IMR-90 (cell line): ENCODE measurements around the gene ZNF783. TPM values are rescaled to one million over a fixed set of nuclear protein-coding genes. Genes with fewer than 3 reads are reported as not detected.

Source experiments
- ATAC-seq: fragments of 200-7000 bp; cut with Tn5 transposase; 2 replicates; pipeline ENCODE4 v1.9.1; 2020; ENCODE audit warnings: low read depth, mild to moderate bottlenecking, moderate library complexity
- BruUV-seq: library from RNA; stranded (reverse); fragments of 400-500 nt; replicated peaks from 2 replicates; lab custom pipeline; 2021; lab: Mats Ljungman, UMichigan
- CTCF ChIA-PET: fragments of 300-600 bp; formaldehyde crosslinking; extraction: SDS; loops from one replicate; lab custom pipeline; 2021; ENCODE audit warnings: antibody characterized with exemption; lab: Yijun Ruan, JAX
- POLR2A ChIA-PET: fragments of 300-600 bp; sonication (Branson Sonifier 250); formaldehyde crosslinking; loops from one replicate; lab custom pipeline; 2022; ENCODE audit warnings: antibody characterized with exemption; ENCODE audit not compliant: unreplicated experiment; lab: Charles Lee
- DNase-seq: peaks from one replicate; pipeline ENCODE4 v3.0.0; 2013
- H2AFZ ChIP-seq: replicated peaks from 2 replicates; pipeline ENCODE3; 2013; ENCODE audit warnings: low read length, mild to moderate bottlenecking; ENCODE audit not compliant: poor library complexity
- H2AK5ac ChIP-seq: 2 replicates; pipeline ENCODE4 v1.6.1; 2013; ENCODE audit warnings: low read depth, low read length, inconsistent platforms
- H2AK9ac ChIP-seq: replicated peaks from 2 replicates; pipeline ENCODE3; 2013; ENCODE audit warnings: mild to moderate bottlenecking, low read depth, low read length, moderate library complexity; ENCODE audit not compliant: poor library complexity
- H2BK120ac ChIP-seq: 2 replicates; pipeline ENCODE4 v1.6.1; 2013; ENCODE audit warnings: low read depth, low read length, inconsistent platforms
- H2BK15ac ChIP-seq: 3 replicates; pipeline ENCODE4 v1.6.1; 2013; ENCODE audit warnings: low read depth, low read length, inconsistent platforms
- H2BK20ac ChIP-seq: 2 replicates; pipeline ENCODE4 v1.6.1; 2013; ENCODE audit warnings: low read depth, mild to moderate bottlenecking, inconsistent platforms, low read length, moderate library complexity
- H2BK5ac ChIP-seq: 2 replicates; pipeline ENCODE4 v1.6.1; 2013; ENCODE audit warnings: mild to moderate bottlenecking, low read depth, low read length, inconsistent platforms; ENCODE audit not compliant: poor library complexity, severe bottlenecking
- H3K14ac ChIP-seq: replicated peaks from 2 replicates; pipeline ENCODE4 v1.6.1; 2013; ENCODE audit warnings: low read depth, low read length, inconsistent platforms
- H3K18ac ChIP-seq: 2 replicates; pipeline ENCODE4 v1.6.1; 2013; ENCODE audit warnings: low read depth, low read length, control low read depth
- H3K23ac ChIP-seq: 2 replicates; pipeline ENCODE4 v1.6.1; 2013; ENCODE audit warnings: low read depth, low read length, inconsistent platforms
- H3K27ac ChIP-seq: 2 replicates; pipeline ENCODE4 v1.5.1; 2013; ENCODE audit warnings: mild to moderate bottlenecking, control low read depth, low read length; ENCODE audit not compliant: insufficient read depth
- H3K27me3 ChIP-seq: 2 replicates; pipeline ENCODE4 v1.6.1; 2013; ENCODE audit warnings: low read length; ENCODE audit not compliant: control insufficient read depth, insufficient read depth
- H3K36me3 ChIP-seq: 2 replicates; pipeline ENCODE4 v1.6.1; 2013; ENCODE audit warnings: low read length, mixed read lengths; ENCODE audit not compliant: control insufficient read depth, insufficient read depth
- H3K4ac ChIP-seq: 2 replicates; pipeline ENCODE4 v1.6.1; 2013; ENCODE audit warnings: low read depth, low read length, inconsistent platforms
- H3K4me1 ChIP-seq: 2 replicates; pipeline ENCODE4 v1.6.1; 2013; ENCODE audit warnings: low read length, mixed read lengths; ENCODE audit not compliant: control insufficient read depth, insufficient read depth
- H3K4me2 ChIP-seq: 2 replicates; pipeline ENCODE4 v1.6.1; 2013; ENCODE audit warnings: low read depth, mild to moderate bottlenecking, control low read depth, low read length, moderate library complexity
- H3K4me3 ChIP-seq: 2 replicates; pipeline ENCODE4 v1.5.1; 2013; ENCODE audit warnings: low read depth, mild to moderate bottlenecking, control low read depth, low read length, moderate library complexity; ENCODE audit not compliant: insufficient read depth
- H3K56ac ChIP-seq: 2 replicates; pipeline ENCODE4 v1.6.1; 2013; ENCODE audit warnings: low read length, inconsistent platforms; ENCODE audit not compliant: insufficient read depth; ENCODE audit errors: extremely low read depth
- H3K79me1 ChIP-seq, 2 experiments: 2 replicates each; pipeline ENCODE4 v1.6.1; 2013; ENCODE audit warnings: low read length in 2 of 2, inconsistent platforms in 1 of 2, low read depth in 1 of 2
- H3K9ac ChIP-seq: 2 replicates; pipeline ENCODE4 v1.6.1; 2013; ENCODE audit warnings: low read depth, low read length, control low read depth
- H3K9me1 ChIP-seq: 2 replicates; pipeline ENCODE4 v1.6.1; 2013; ENCODE audit warnings: low read length, inconsistent platforms; ENCODE audit not compliant: insufficient read depth
- H3K9me3 ChIP-seq: 2 replicates; pipeline ENCODE4 v1.6.1; 2013; ENCODE audit warnings: low read length; ENCODE audit not compliant: control insufficient read depth, insufficient read depth
- H4K20me1 ChIP-seq: 2 replicates; pipeline ENCODE4 v1.6.1; 2013; ENCODE audit warnings: low read length, inconsistent platforms; ENCODE audit not compliant: insufficient read depth
- H4K5ac ChIP-seq: 2 replicates; pipeline ENCODE4 v1.6.1; 2013; ENCODE audit warnings: mild to moderate bottlenecking, low read depth, low read length, control low read depth
- H4K8ac ChIP-seq, 2 experiments: 2 replicates each; pipeline ENCODE4 v1.6.1; 2013; ENCODE audit warnings: low read depth in 2 of 2, low read length in 2 of 2, control low read depth in 1 of 2, inconsistent platforms in 1 of 2
- H4K91ac ChIP-seq: 2 replicates; pipeline ENCODE4 v1.6.1; 2013; ENCODE audit warnings: low read depth, low read length, inconsistent platforms; ENCODE audit not compliant: insufficient read depth
- BHLHE40 ChIP-seq: fragments of 150-350 bp; IDR thresholded peaks from 2 replicates; pipeline ENCODE4 v1.6.1; 2016; ENCODE audit warnings: mild to moderate bottlenecking, low read depth, low read length
- POLR2A ChIP-seq: IDR thresholded peaks from 2 replicates; pipeline ENCODE4 v1.6.1; 2012; ENCODE audit warnings: mild to moderate bottlenecking, low read depth, low read length
- WGBS, 2 experiments: methylation state at CpG; one replicate each; pipeline versions ENCODE4 v1.1.5 to v1.1.7; 2013; ENCODE audit warnings: missing lambda C conversion rate in 2 of 2; ENCODE audit not compliant: insufficient read length in 1 of 2; ENCODE audit errors: extremely low coverage in 2 of 2; 5-methylcytosine and 5-hydroxymethylcytosine counted together
- dilution Hi-C: fragments of 300-500 bp; cut with HindIII; formaldehyde crosslinking; loops from one replicate; pipeline ENCODE4 v1.14.3; 2018; ENCODE audit warnings: low sequenced_read_pairs; ENCODE audit not compliant: unreplicated experiment
- in situ Hi-C: fragments of 300-500 bp; cut with MboI; formaldehyde crosslinking; loops from 3 replicates; pipeline ENCODE4 v1.14.3; 2019; ENCODE audit warnings: low sequenced_read_pairs, inconsistent platforms, mixed read lengths
- intact Hi-C: fragments of 100-400 bp; cut with micrococcal nuclease; formaldehyde crosslinking; loops from 2 replicates; pipeline ENCODE4 v1.10.0; 2022
- polyA plus RNA-seq, 3 experiments: library from polyadenylated mRNA; depleted of rRNA; stranded (reverse); fragments of >200 nt; gene quantifications; 2 replicates each; pipeline ENCODE4 v1.2.3, GENCODE V29; 2012; ENCODE audit warnings: low replicate concordance in 1 of 3
- total RNA-seq: library from RNA; depleted of rRNA; stranded (reverse); fragments of >200 nt; gene quantifications from 2 replicates; pipeline ENCODE4 v1.2.3, GENCODE V29; 2012
- TF ChIP-seq, protein P1 (sequence below): fragments of 150-350 bp; IDR thresholded peaks from 2 replicates; pipeline ENCODE4 v1.6.1; 2017; ENCODE audit warnings: mild to moderate bottlenecking, antibody characterized with exemption, low read length, low read depth

Gene ZNF783
- total and polyA plus RNA-seq, 2 of the 4 experiments (the other 2 are of a cell fraction): 2.3 to 7.2 TPM

DNA sequence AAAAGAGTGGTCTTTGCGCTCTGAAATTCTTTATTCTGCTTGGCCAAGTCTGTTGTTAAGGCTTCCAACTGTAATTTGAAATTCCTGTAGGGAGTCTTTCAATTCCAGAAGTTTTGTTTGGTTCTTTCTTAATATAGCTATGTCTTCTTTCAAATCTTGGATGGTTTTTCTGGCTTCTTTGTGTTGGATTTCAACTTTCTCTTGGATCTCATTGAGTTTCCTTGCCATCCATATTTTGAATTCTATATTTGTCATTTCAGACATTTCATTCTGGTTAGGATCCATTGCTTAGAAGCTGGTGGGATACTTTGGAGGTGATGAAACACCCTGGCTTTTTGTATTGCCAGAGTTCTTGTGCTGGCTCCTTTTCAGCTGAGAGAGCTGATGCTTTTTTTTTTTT, 55.5 kb downstream of the ZNF783 start:
- no peak overlapping the region for H3K23ac ChIP-seq
- H2AK5ac ChIP-seq: no peak overlapping the region
- no peaks in the 10 kb centered on the region for H3K9me1 ChIP-seq
- no TSS peak for BruUV-seq
- no peak overlapping the region for H2AFZ ChIP-seq
- H3K14ac ChIP-seq: no peak overlapping the region
- in situ Hi-C loops: no loop called here
- H3K79me1 ChIP-seq: no peaks in the 10 kb centered on the region
- H3K9me3 ChIP-seq: no peaks in the 10 kb centered on the region
- H2BK20ac ChIP-seq: no peak overlapping the region
- WGBS, 2 experiments: no CpG with 5 or more reads among the region's 1 CpG
- no peak overlapping the region for H2AK9ac ChIP-seq
- no peak overlapping the region for H3K18ac ChIP-seq
- intact Hi-C loops: loop anchor here (10.0 kb wide), 1 partner anchor 277 kb away; no protein-coding TSS in a partner anchor
- H3K27me3 ChIP-seq: peaks cover 6% of the 10 kb centered on the region
- H3K4me1 ChIP-seq: no peaks in the 10 kb centered on the region
- H2BK5ac ChIP-seq: no peak overlapping the region
- H3K4me2 ChIP-seq: no peak overlapping the region
- H2BK120ac ChIP-seq: no peak overlapping the region
- H3K4me3 ChIP-seq: no peak overlapping the region
- H3K56ac ChIP-seq: no peak overlapping the region
- DNase-seq: no peak
- dilution Hi-C loops: no loop called here
- H3K4ac ChIP-seq: no peak overlapping the region
- no peak overlapping the region for H3K27ac ChIP-seq
- ChIA-PET POLR2A (no interaction called here), CTCF (interaction anchor here (0.6 to 0.7 kb wide), 2 partner anchors 178 to 425 kb away, joined by 3 to 5 read pairs; no protein-coding TSS in a partner anchor)
- no peak for ATAC-seq
- H4K8ac ChIP-seq: no peak overlapping the region
- H4K20me1 ChIP-seq: no peaks in the 10 kb centered on the region
- no peaks in the 10 kb centered on the region for H3K36me3 ChIP-seq
- no peak for TF ChIP-seq BHLHE40
- no peak for TF ChIP-seq POLR2A
- TF ChIP-seq, protein P1, sequence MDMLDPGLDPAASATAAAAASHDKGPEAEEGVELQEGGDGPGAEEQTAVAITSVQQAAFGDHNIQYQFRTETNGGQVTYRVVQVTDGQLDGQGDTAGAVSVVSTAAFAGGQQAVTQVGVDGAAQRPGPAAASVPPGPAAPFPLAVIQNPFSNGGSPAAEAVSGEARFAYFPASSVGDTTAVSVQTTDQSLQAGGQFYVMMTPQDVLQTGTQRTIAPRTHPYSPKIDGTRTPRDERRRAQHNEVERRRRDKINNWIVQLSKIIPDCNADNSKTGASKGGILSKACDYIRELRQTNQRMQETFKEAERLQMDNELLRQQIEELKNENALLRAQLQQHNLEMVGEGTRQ: no peak
- H4K5ac ChIP-seq: no peak overlapping the region
- no peak overlapping the region for H3K9ac ChIP-seq
- H4K91ac ChIP-seq: no peak overlapping the region
- H2BK15ac ChIP-seq: no peak overlapping the region
